Hematopoietic multipotent progenitor cell treated with erythropoietin and hydrocortisone succinate and interleukin-3 and kit ligand, for 8 days (in vitro differentiated cells): ENCODE data around the gene PRTN3.
"Not testable (repeated sequence)": the region's sequence is repeated elsewhere in the genome, so short reads cannot be mapped to it uniquely, and the experiment has no call there.

ENCODE experiments used
- DNase-seq: peaks from one replicate; pipeline ENCODE4 v3.0.0-alpha.2; 2015

The PRTN3 gene

DNA sequence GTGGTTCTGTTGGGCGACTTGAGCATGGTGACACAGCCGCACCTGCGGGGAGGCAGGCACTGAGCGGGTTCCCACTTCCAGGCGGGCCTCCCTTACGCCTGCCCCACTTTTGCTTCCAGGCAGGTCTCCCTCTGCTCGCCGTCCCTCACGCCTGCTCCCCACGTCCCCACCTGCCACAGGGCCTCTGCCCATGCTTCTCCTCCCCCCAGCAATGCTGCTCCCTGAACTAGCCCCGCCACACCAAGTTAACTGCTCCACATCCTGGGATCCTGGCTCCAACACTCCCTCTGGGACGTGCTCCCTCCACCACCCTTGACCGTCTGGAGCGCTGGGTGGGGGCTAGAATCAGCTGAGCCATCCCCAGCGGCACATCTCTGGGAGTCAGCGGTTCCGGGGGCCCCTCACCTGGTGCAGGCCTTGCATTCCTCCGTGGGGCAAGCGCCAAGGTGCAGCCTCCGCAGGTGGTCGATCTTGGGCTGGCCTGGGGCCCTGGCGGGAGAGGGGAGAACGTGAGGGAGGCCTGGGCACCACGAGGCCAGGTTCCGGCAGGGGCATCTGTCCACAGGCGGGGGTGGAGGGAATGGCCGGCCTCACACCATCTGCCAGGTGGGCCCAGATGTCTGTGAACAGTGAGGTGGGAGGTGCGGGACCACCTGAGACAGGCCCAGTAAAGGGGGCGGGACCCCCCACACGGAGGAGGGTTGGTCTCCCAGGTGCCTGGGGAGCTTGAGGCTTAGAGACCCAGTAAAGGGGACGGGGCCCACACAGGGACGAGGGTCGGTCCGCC lies 27.9 kb downstream of the PRTN3 start:
- DNase-seq = no peak

DNA sequence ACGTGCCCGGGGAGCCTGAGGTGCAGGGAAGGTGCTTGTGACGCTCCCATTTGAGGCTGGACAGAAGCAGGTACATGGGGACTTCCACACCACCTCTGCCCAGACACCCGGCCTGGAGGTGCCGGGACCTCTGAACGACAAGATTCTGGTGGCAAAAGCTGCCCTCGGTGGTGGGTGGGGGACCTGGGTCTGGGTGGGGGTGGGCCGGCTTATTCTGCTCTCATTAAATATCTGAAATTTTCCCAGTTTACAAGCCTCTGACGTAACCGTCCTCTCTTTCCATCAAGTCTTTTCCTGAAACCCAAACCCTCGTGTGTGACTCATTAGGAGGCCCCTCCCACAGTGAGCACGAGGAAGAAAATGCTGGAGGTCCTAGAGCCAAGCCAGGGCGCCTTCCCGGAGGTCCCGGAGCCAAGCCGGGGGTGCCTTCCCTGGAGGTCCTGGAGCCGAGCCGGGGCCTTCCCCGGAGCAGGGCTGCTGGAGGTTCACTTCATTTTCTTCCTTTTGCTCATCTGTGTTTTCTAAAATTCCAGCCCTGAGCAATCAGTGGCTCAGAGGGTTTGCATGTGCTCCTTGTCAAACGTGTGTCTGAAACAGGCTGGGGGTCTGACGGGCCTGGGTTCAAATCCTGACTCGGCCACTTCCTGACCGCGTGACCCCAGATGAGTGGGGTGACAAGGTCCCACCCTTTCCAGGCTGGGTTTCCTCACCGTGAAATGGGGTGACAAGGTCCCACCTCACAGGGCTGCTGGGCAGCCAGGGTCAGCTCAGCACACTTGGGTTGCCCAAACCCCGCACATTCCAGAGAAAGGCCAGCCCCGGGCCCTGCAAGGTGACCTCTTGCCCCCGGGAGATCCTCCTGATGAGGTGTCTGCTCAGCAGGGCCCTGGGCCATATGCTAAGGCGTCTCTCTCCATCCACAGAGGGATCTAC lies 28.7 kb downstream of the PRTN3 start:
- no peak for DNase-seq

DNA sequence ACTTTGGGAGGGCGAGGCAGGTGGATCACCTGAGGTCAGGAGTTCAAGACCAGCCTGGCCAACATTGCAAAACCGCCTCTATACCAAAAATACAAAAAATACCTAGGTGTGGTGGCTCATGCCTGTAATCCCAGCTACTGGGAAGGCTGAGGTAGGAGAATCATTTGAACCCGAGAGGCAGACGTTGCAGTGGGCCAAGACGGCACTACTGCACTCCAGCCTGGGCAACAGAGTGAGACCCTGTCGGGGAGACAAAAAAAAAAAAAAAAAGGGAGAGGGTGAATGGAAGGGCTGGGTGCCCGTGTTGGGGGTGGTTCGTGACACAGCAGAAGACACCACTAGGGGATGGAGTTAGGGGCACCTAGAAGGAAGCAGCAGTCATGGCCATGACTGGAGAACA lies 29.5 kb downstream of the PRTN3 start:
- no peak for DNase-seq

DNA sequence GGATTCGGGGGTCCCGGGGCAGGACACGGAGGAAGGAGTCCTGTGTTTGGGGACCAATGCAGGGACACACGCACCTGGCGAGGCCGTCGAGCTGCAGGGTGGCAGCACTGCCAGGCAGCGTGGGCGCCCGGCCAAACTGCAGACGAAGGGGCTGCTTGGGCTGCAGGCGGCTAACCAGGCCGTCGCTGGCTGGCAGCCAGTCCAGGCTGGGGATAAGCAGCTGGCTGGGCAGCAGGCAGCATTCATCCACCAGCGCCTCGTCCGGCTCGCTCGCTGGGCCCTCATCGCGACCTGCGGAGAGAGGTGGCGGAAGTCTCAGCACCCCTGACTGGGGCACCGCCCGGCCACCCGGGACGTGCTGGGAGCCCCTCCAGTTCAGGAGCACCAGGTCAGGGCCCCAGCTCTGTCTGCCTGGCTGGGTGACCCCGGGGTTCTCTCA lies 30.2 kb downstream of the PRTN3 start:
- no peak for DNase-seq

DNA sequence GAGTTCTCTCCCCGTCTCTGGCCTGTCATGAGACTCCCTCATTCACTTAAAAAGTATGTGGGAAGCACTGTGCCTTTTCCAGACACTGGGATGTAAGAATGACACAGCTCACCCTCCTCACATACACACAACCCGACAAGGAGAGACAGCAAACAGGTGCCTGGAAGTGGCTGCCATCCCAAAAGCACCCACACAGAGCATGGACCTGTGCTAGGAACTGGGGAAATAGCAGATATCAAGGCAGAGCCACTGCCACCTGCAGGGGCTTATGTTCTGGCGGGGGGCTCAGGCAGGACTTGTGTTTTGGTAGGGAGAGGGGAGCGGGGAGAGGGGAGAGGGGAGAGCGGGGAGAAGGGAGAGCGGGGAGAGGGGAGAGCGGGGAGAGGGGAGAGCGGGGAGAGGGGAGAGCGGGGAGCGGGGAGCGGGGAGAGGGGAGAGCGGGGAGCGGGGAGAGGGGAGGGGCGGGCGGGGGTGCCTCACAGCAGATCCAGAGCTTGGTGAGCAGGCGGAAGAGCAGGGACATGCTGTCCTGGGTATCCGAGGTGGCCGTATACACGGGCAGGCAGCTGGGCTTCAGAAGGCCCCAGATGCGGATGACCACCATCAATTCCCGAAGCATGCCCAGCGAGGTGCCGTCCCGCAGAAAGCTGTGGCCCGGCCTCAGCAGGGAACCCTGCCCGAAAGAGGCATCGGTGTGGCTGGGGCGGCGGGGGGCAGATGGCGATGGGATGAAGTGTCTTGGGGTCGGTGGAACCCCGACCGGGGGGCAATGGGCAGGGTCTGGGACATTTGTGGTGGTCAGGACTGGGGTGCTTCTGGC lies 30.9 kb downstream of the PRTN3 start:
- DNase-seq = no peak

DNA sequence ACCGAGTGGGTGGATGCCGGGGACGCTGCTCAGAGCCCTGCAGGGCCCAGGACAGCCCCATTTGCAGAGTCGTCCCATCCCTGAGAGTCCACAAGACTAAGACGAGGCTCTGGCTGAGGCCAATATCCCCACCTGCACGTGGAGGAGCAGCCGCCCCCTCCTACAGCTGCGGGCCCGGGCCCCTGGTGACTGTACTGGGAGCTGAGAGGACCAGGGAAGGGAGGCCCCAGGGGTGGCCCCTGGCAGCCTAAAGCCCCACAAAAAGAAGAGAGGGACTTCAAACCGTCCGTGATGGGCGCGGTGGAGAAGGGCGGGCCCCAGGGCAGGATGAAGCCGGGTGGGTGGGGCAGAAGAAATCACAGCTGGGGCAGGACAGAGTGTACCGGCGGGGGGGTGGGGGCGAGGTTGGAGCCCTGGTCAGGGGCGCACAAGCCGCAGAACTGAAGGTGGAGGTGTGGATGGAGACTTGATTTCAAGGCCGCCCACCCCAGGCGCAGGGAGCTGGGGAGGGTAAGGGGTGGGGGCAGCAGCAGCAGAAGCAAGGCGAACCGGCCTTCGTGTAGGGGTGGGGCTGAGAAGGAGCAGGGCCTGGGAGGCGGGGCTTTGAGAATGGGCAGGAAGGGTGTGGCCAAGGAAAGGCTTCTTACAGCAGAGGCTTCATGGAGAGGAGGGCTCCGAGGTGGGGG lies 31.6 kb downstream of the PRTN3 start:
- peak; percentile 91 for DNase-seq

DNA sequence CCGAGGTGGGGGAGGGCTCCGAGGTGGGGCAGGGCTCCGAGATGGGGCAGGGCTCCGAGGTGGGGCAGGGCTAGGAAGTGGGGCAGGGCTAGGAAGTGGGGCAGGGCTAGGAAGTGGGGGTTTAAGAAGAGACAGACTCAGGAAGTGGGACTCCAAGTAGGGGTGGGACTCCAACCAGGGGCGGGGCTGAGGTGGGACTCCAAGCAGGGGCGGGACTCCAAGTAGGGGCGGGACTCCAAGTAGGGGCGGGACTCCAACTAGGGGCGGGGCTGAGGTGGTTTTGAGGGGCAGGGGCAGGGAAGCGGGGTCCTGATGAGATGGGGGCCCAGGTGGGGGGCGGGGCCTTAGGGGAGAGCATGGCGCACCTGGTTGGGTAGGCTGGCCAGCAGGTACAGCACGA lies 32.3 kb downstream of the PRTN3 start:
- DNase-seq = peak; percentile 67

DNA sequence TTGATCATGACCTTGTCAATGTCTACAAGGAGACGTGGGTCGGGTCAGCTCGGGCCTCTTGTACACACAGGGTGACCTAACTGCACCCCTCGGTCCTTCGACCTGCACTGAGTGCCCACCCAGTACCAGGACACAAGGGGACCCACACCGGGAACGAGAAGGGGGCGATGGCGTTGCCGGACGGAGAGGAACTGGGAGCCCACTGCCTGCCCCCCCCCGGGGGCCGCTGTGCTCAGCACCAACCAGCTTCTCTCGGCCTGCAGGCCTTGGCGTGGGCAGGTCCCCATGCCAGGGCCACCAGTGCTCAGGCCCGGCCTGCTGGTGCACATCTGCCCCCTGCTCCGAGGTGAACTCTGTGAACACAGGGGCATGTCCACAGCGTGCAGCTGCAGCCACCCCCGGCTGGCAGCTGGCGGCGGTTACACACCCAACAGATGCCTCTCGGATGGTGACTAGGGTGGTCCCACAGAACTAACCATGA lies 32.8 kb downstream of the PRTN3 start:
- no peak for DNase-seq

DNA sequence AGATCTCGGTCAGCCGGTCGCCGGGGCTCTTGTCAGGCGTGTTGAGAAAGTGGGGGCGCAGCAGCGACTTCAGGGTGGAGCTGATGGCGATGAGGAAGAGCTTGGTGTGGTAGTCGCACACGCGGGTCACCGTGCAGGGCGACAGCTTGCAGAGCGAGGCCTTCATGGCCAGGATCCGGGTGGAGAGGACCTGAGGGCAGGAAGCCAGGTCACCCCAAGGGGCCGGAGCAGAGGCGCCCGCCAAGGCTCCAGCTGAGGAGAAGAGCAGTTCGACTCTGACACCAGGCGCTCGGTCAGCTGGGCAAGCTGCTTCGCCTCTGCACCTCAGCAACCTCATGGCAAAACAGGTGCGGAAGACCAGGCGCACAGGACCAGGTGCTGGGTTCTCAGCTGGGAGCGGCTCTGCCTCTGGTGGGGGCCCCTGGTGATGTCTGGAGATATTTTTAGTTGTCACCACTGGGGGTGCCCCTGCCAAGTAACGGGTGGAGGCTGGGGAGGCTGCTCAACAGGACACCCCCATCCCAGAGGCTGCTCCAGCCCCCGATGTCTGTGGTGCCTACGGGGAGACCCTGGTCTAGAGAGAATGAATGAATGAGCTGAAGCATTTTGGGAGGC lies 34.6 kb downstream of the PRTN3 start:
- no peak for DNase-seq

DNA sequence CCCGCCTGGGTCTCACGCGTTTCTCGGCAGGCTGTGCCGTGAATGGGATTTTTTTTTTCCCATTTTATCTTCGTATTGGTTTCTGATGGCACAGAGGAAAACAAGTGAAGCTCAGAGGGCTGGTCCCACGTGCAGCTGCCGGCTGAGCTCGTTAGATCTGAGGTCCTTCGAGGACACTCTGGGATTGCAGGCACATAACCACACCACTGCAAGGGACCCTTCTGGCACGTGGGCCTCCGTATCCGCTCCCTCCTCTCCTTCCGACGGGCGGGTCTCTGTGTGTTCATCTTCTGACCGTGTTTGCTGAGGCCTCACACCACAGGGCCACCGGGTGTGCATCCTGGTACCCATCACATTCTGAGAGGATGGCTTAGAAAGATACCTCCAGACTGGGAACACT lies 35.3 kb downstream of the PRTN3 start:
- DNase-seq = no peak

DNA sequence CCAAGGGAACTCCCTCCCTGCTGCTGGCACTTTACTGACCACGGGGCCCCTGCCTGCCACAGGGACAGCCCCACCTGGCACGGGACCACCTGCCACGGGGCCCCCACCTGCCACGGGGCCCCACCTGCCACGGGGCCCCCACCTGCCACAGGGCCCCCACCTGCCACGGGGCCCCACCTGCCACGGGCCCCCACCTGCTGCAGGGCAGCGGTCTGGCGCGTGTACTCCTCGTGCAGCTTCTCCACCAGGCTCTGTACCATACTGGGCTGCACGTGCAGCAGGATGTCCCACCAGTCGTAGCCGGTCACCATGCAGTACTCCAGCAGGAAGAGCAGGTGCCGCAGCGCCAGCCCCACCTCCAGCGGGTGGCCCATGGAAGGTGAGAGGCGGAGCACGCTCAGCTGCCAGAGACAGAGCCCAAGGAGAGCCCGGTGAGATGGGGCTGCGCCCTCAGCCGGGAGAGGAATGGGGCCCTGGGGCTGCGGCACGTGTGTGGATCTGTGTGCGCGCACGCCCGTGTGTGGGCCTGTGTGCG lies 36.0 kb downstream of the PRTN3 start:
- DNase-seq = no peak

DNA sequence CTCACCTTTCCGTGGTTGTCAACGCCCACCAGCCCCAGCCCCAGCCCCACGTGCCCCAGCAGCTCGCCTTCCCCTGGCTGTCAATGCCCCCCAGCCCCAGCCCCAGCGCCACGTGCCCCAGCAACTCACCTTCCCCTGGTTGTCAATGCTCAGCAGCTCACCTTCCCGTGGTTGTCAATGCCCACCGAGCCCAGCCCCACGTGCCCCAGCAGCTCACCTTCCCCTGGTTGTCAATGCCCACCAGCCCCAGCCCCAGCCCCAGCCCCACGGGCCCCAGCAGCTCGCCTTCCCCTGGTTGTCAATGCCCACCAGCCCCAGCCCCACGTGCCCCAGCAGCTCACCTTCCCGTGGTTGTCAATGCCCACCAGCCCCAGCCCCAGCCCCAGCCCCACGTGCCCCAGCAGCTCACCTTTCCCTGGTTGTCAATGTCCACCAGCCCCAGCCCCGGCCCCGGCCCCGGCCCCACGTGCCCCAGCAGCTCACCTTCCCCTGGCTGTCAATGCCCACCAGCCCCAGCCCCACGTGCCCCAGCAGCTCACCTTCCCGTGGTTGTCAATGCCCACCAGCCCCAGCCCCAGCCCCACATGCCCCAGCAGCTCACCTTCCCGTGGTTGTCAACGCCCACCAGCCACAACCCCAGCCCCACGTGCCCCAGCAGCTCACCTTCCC lies 37.3 kb downstream of the PRTN3 start:
- not testable (repeated sequence) for DNase-seq

DNA sequence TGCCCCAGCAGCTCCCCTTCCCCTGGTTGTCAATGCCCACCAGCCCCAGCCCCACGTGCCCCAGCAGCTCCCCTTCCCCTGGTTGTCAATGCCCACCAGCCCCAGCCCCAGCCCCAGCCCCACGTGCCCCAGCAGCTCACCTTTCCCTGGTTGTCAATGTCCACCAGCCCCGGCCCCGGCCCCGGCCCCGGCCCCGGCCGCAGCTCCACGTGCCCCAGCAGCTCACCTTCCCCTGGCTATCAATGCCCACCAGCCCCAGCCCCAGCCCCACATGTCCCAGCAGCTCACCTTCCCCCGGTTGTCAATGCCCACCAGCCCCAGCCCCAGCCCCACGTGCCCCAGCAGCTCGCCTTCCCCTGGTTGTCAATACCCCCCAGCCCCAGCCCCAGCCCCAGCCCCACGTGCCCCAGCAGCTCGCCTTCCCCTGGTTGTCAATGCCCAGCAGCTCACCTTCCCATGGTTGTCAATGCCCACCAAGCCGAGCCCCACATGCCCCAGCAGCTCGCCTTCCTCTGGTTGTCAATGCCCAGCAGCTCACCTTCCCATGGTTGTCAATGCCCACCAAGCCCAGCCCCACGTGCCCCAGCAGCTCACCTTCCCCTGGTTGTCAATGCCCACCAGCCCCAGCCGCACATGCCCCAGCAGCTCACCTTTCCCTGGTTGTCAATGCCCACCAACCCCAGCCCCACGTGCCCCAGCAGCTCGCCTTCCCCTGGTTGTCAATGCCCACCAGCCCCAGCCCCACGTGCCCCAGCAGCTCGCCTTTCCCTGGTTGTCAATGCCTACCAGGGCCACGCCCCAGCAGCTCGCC lies 38.2 kb downstream of the PRTN3 start:
- not testable (repeated sequence) for DNase-seq

DNA sequence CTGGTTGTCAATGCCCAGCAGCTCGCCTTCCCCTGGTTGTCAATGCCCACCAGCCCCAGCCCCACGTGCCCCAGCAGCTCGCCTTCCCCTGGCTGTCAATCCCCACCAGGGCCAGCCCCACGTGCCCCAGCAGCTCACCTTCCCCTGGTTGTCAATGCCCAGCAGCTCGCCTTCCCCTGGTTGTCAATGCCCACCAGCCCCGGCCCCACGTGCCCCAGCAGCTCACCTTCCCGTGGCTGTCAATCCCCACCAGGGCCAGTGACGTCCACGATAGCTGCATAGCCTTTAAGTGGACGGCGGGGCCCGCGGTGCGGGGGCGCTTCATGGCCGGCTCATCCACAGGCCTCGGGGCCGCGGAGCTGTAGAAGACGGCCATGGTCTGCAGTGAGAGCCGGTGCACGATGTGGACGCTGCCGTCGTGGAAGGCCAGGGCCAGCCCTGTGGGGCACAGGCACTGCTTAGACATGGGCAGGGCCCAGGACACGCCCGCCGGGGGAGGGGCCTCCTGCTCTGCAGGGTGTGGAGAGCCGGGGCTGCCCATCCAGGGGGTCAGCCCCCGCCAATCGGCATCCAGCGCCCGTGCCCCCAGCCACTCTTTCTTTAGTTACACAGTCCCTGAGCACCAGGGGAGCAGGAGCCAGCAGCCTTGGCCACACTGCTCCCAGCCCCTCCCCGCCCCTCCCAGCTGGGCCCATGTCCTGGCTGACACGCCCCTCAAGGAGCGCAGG lies 39.1 kb downstream of the PRTN3 start:
- no peak for DNase-seq

DNA sequence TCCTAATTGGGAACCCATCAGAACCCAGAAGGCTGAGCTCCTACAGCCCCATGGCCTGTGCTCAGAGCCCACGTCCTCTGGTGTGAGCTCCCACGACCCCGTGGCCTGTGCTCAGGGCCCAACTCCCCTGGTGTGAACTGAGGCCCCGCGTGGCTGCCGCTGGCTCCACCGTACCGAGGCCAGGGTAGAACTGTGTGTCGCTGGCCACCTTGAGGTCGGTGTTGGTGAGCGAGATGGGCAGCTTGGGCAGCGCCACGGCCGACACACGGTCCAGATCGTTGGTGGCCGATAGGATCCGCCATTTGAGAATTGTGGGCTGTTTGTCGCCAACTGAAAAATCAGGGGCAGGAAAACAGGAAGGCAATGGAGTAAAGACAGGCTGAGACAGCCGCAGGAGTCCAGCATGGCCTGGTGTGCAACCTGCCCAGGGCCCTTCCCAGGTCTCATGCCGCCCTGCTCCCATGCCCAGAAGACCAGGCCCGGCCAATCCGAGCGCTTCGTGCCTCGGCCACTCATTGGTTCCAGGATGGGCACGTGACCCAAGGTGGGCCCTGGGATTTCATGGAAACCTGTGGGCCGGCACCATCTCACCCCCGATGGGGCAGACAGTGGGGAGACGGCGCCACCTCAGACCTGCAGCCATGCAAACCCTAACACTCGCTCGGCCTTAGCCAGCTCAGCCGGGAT lies 40.7 kb downstream of the PRTN3 start:
- DNase-seq = no peak

DNA sequence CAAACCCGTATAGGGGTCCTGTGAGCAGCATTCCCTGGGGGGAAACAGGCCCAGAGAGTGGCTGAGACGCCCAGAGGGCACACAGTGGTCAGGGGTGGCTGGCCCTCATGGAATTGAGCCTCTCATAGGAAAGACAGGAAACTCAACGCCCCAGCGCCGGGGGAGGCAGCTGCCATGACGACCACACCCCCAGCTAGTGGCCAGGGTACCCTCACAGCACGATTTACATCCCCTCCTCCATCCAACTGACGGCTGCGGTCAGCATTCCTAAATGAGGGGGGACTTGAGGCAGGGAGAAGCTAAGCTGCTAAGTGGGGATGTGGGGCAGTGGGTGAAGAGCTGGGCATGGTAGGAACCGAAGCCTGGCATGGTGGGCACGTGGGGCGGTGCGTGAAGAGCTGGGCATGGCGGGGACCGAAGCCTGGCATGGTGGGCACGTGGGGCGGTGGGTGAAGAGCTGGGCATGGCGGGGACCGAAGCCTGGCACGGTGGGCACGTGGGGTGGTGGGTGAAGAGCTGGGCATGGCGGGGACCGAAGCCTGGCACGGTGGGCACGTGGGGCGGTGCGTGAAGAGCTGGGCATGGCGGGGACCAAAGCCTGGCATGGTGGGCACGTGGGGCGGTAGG lies 42.2 kb downstream of the PRTN3 start:
- no peak for DNase-seq

DNA sequence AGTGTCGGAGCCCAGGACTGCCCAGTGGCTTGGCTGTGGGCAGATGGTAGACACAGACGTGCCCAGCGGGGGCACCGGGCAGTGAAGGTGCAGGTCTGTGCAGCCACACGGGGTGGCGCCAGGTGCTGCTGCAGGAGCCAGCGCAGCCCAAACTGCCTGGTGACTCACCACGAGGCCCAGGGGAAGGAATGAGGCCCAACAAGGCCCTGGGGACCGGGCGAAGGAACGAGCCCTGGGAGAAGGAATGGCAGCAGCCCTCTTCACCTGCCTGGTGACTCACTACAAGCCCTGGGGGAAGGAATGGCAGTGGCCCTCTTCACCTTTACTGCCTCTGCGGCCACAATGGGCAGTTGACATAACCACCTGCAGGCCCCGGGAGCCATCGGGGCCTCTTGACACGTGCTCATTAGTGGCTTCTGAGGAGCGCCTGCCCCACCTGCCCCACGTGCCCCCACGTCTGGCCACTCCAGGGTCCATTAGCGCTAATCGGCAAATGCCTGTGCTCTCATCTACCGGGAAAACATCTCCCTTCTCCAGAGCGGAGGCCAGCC lies 42.9 kb downstream of the PRTN3 start:
- DNase-seq = no peak
